ENCODE results near the gene EHBP1.

Gene EHBP1

GRCh38 chr2:62923881-62924280 is 218.4 kb downstream of the EHBP1 start:
- no peaks in the 10 kb centered on the region for H3K36me3 ChIP-seq (ENCODE audit: control insufficient read depth in 2 of 2, insufficient read depth in 1 of 2, low read length in 2 of 2)
- H3K4me3 ChIP-seq (ENCODE audit: low read depth, low read length), result no peak overlapping the region
- POLR2A ChIA-PET, result no interaction called here

More at GRCh38 chr2:62923881-62924280, 218.4 kb downstream of the EHBP1 start:
- H3K9me3 ChIP-seq (ENCODE audit: control insufficient read depth, insufficient read depth, low read depth, low read length), result no peaks in the 10 kb centered on the region
- H3K27ac ChIP-seq (ENCODE audit: extremely low read depth, low read depth, low read length), result no peak overlapping the region
- CTCF ChIA-PET, result interaction anchor here (0.7 kb wide), 1 partner anchor 301 kb away, joined by 3 read pairs; no protein-coding TSS in a partner anchor
- TF ChIP-seq ZNF645 (tag by site-specific recombination; IDR thresholded peaks at IDR 0.05), result no peak
- TF ChIP-seq ZNF140 (tag by site-specific recombination; IDR thresholded peaks at IDR 0.05), result no peak
- TF ChIP-seq, protein P1, sequence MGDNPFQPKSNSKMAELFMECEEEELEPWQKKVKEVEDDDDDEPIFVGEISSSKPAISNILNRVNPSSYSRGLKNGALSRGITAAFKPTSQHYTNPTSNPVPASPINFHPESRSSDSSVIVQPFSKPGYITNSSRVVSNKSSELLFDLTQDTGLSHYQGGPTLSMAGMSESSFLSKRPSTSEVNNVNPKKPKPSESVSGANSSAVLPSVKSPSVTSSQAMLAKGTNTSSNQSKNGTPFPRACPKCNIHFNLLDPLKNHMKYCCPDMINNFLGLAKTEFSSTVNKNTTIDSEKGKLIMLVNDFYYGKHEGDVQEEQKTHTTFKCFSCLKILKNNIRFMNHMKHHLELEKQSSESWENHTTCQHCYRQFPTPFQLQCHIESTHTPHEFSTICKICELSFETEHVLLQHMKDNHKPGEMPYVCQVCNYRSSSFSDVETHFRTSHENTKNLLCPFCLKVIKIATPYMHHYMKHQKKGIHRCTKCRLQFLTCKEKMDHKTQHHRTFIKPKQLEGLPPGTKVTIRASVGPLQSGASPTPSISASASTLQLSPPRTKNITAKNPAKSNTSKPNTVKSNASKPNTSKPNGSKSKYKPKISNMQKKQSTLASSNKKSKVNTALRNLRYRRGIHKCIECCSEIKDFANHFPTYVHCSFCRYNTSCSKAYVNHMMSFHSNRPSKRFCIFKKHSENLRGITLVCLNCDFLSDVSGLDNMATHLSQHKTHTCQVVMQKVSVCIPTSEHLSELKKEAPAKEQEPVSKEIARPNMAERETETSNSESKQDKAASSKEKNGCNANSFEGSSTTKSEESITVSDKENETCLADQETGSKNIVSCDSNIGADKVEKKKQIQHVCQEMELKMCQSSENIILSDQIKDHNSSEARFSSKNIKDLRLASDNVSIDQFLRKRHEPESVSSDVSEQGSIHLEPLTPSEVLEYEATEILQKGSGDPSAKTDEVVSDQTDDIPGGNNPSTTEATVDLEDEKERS (tag by site-specific recombination; IDR thresholded peaks at IDR 0.05), result no peak
- no peak for TF ChIP-seq SP3 (tag by site-specific recombination; IDR thresholded peaks at IDR 0.05)
- no peak for TF ChIP-seq GFI1B (tag by site-specific recombination; IDR thresholded peaks at IDR 0.05)
- no peak for TF ChIP-seq SCRT1 (tag by site-specific recombination; IDR thresholded peaks at IDR 0.05; ENCODE audit: borderline replicate concordance)
- no peak for TF ChIP-seq ZNF121 (tag by site-specific recombination; IDR thresholded peaks at IDR 0.05)
- TF ChIP-seq IKZF3 (tag by site-specific recombination; IDR thresholded peaks at IDR 0.05), result no peak
- TF ChIP-seq ZBTB21 (tag by site-specific recombination; IDR thresholded peaks at IDR 0.05), result no peak
- TF ChIP-seq, protein P2, sequence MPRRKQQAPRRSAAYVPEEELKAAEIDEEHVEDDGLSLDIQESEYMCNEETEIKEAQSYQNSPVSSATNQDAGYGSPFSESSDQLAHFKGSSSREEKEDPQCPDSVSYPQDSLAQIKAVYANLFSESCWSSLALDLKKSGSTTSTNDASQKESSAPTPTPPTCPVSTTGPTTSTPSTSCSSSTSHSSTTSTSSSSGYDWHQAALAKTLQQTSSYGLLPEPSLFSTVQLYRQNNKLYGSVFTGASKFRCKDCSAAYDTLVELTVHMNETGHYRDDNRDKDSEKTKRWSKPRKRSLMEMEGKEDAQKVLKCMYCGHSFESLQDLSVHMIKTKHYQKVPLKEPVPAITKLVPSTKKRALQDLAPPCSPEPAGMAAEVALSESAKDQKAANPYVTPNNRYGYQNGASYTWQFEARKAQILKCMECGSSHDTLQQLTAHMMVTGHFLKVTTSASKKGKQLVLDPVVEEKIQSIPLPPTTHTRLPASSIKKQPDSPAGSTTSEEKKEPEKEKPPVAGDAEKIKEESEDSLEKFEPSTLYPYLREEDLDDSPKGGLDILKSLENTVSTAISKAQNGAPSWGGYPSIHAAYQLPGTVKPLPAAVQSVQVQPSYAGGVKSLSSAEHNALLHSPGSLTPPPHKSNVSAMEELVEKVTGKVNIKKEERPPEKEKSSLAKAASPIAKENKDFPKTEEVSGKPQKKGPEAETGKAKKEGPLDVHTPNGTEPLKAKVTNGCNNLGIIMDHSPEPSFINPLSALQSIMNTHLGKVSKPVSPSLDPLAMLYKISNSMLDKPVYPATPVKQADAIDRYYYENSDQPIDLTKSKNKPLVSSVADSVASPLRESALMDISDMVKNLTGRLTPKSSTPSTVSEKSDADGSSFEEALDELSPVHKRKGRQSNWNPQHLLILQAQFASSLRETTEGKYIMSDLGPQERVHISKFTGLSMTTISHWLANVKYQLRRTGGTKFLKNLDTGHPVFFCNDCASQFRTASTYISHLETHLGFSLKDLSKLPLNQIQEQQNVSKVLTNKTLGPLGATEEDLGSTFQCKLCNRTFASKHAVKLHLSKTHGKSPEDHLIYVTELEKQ (tag by site-specific recombination; IDR thresholded peaks at IDR 0.05; ENCODE audit: borderline replicate concordance), result no peak
- no peak for TF ChIP-seq ZBTB48 (tag by site-specific recombination; IDR thresholded peaks at IDR 0.05)
- no peak for TF ChIP-seq ZNF704 (tag by site-specific recombination; IDR thresholded peaks at IDR 0.05)
- TF ChIP-seq ZFP37 (tag by site-specific recombination; IDR thresholded peaks at IDR 0.05), result no peak
- TF ChIP-seq ZNF76 (tag by site-specific recombination; IDR thresholded peaks at IDR 0.05; ENCODE audit: borderline replicate concordance, low read depth), result no peak
- no peak for TF ChIP-seq ZNF580 (tag by site-specific recombination; IDR thresholded peaks at IDR 0.05)
- TF ChIP-seq, protein P3, sequence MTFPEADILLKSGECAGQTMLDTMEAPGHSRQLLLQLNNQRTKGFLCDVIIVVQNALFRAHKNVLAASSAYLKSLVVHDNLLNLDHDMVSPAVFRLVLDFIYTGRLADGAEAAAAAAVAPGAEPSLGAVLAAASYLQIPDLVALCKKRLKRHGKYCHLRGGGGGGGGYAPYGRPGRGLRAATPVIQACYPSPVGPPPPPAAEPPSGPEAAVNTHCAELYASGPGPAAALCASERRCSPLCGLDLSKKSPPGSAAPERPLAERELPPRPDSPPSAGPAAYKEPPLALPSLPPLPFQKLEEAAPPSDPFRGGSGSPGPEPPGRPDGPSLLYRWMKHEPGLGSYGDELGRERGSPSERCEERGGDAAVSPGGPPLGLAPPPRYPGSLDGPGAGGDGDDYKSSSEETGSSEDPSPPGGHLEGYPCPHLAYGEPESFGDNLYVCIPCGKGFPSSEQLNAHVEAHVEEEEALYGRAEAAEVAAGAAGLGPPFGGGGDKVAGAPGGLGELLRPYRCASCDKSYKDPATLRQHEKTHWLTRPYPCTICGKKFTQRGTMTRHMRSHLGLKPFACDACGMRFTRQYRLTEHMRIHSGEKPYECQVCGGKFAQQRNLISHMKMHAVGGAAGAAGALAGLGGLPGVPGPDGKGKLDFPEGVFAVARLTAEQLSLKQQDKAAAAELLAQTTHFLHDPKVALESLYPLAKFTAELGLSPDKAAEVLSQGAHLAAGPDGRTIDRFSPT (tag by site-specific recombination; IDR thresholded peaks at IDR 0.05), result no peak
- TF ChIP-seq INSM2 (tag by site-specific recombination; IDR thresholded peaks at IDR 0.05), result no peak
- no peaks in the 10 kb centered on the region for H3K4me1 ChIP-seq (ENCODE audit: control insufficient read depth, insufficient read depth, low read length)
